Vagina (tissue), 2 donors: ENCODE measurements around the gene NAMPT. TPM values are rescaled to one million over a fixed set of nuclear protein-coding genes. Genes with fewer than 3 reads are reported as not detected.

Experiments used
- DNase-seq, 2 donors: peaks; one replicate each; pipeline ENCODE4 v3.0.0-alpha.2; 2017; ENCODE audit errors: extremely low spot score in 2 of 2
- H3K27ac ChIP-seq: fragments of 200-600 bp; sonication (generic); one replicate; pipeline ENCODE4 v1.5.1; 2019
- H3K27me3 ChIP-seq: fragments of 200-600 bp; sonication (generic); one replicate; pipeline ENCODE4 v1.5.1; 2019
- H3K36me3 ChIP-seq, 2 donors: fragments of 200-600 bp; sonication (generic); one replicate each; pipeline ENCODE4 v1.5.1; 2017 to 2019
- H3K4me1 ChIP-seq: fragments of 200-600 bp; sonication (generic); one replicate; pipeline ENCODE4 v1.5.1; 2019
- H3K4me3 ChIP-seq, 2 donors: fragments of 200-600 bp; sonication (generic); 1 replicate in 1 of 2; 2 replicates in 1 of 2; pipeline ENCODE4 v1.5.1; 2016 to 2019
- H3K9me3 ChIP-seq: fragments of 200-600 bp; sonication (generic); one replicate; pipeline ENCODE4 v1.5.1; 2019
- POLR2A ChIP-seq, 2 donors: fragments of 450-650 bp; IDR thresholded peaks; one replicate each; pipeline ENCODE4 v1.6.1; 2017; ENCODE audit warnings: antibody characterized with exemption in 2 of 2, mild to moderate bottlenecking in 2 of 2, moderate library complexity in 2 of 2
- POLR2AphosphoS5 ChIP-seq, 2 donors: sonication (generic); formaldehyde crosslinking; IDR thresholded peaks; one replicate each; pipeline ENCODE4 v1.9.0; 2017; ENCODE audit warnings: antibody characterized with exemption in 2 of 2, mild to moderate bottlenecking in 2 of 2, low read depth in 1 of 2; ENCODE audit not compliant: insufficient read depth in 1 of 2
- intact Hi-C: fragments of 100-400 bp; cut with DNase I; formaldehyde crosslinking; loops from one replicate; pipeline ENCODE4 v1.15.1; 2023
- total RNA-seq: library from RNA; depleted of rRNA; stranded (reverse); fragments of >200 nt; gene quantifications from one replicate; pipeline ENCODE4 v1.2.3, GENCODE V29; 2016
- TF ChIP-seq, protein P1 (sequence below), 3 experiments: fragments of 450-650 bp in 2 of 3; fragments of 200-600 bp in 1 of 3; sonication (generic) in 1 of 3; IDR thresholded peaks; one replicate each; pipeline ENCODE4 v1.5.1; 2017 to 2019; ENCODE audit warnings: antibody characterized with exemption in 3 of 3, mild to moderate bottlenecking in 2 of 3, moderate library complexity in 2 of 3

Gene NAMPT
- total RNA-seq, 1 donor from 2014 or later = 400 TPM

DNA sequence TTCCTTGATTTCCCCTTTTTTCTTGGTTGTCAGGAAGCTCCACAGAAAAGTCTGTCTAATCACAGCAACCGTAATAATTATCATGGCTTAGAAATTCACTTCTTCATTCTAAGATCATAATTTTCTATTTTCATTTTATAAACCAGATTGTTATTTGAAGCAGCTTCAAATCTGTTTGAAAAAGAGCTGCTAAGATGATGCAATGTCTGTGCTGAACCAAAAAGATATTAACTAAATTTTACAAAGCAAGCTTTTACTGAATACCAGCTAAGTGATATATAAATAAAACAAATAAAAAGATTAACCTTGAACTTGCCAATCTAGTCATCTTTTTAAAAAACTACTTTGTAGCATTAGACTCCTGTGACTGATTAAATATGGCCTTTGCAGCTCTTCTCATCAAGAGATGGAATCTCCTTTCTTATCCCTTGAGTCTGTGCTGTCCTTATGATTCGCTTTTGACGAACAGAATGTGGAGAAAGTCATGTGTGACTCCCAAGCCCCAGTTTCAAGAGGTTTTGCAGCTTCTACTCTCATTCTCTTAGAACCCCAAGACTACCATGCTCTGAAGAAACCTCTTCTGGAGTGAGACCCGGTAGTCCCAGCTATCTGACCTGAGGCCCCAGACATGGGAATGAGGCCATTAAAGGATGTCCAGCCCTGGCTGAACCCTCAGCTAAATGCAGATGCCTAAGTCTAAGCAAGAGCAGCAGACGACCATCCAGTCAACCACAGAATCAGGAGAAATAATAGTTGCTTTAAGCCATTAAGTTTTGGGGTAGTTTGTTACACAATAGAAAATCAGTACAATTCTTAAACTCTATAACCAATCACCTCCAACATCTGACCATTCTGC is 14.4 kb downstream of the NAMPT start:
- Histone ChIP-seq H3K36me3 (peaks cover 4 to 81% of the 10 kb centered on the region in 2 donors), H3K4me3 (no peak overlapping the region), H3K27me3 (no peaks in the 10 kb centered on the region), H3K9me3 (no peaks in the 10 kb centered on the region), H3K27ac (no peak overlapping the region), H3K4me1 (no peaks in the 10 kb centered on the region)
- TF ChIP-seq, protein P1, sequence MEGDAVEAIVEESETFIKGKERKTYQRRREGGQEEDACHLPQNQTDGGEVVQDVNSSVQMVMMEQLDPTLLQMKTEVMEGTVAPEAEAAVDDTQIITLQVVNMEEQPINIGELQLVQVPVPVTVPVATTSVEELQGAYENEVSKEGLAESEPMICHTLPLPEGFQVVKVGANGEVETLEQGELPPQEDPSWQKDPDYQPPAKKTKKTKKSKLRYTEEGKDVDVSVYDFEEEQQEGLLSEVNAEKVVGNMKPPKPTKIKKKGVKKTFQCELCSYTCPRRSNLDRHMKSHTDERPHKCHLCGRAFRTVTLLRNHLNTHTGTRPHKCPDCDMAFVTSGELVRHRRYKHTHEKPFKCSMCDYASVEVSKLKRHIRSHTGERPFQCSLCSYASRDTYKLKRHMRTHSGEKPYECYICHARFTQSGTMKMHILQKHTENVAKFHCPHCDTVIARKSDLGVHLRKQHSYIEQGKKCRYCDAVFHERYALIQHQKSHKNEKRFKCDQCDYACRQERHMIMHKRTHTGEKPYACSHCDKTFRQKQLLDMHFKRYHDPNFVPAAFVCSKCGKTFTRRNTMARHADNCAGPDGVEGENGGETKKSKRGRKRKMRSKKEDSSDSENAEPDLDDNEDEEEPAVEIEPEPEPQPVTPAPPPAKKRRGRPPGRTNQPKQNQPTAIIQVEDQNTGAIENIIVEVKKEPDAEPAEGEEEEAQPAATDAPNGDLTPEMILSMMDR (IDR thresholded peaks at IDR 0.05) = no peak
- TF ChIP-seq POLR2A (IDR thresholded peaks at IDR 0.05) (no peak), POLR2AphosphoS5 (IDR thresholded peaks at IDR 0.05; ENCODE audit: insufficient read depth in 1 of 2, low read depth in 1 of 2) (no peak)
- DNase-seq = no peak
- intact Hi-C loops = no loop called here

DNA sequence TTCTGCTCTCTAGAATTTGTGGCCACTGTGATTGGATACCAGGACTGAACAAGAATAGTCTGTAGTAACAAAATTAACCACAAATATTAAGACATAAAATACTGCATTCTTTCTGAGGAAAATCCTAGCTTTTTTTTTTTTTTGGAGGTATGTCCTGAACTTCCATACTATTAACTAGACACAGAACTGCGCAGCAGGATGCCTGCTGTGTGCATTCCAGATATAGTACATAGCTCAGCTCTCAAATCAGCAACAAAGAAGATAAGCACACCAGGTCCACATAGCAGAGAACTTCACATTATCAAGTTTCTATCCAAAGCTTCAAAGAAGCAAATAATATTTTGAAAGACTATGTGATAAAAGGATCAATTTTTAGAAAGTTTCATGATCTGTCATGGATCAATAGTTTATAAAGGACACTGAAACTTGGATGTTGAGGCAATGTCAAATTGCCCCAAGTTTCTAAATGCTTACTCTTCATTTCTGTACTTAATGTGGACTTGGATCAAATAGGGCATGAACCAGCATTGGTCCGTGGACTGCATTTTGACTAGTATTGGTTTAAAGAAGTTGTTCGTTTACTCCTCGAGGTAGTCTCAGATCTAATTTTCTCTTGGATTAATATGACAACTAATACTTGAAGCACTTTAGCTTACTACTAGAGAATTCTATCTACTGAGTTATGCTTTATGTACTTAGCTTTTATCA is 15.4 kb downstream of the NAMPT start:
- no peak for DNase-seq
- Histone ChIP-seq H3K27ac (no peak overlapping the region), H3K4me1 (no peaks in the 10 kb centered on the region), H3K36me3 (peaks cover 4 to 77% of the 10 kb centered on the region in 2 donors), H3K9me3 (no peaks in the 10 kb centered on the region), H3K4me3 (no peak overlapping the region), H3K27me3 (no peaks in the 10 kb centered on the region)
- TF ChIP-seq POLR2A (IDR thresholded peaks at IDR 0.05) = no peak
- no peak for TF ChIP-seq POLR2AphosphoS5 (IDR thresholded peaks at IDR 0.05; ENCODE audit: insufficient read depth in 1 of 2, low read depth in 1 of 2)
- TF ChIP-seq, protein P1 (IDR thresholded peaks at IDR 0.05) = no peak
- intact Hi-C loops = no loop called here

DNA sequence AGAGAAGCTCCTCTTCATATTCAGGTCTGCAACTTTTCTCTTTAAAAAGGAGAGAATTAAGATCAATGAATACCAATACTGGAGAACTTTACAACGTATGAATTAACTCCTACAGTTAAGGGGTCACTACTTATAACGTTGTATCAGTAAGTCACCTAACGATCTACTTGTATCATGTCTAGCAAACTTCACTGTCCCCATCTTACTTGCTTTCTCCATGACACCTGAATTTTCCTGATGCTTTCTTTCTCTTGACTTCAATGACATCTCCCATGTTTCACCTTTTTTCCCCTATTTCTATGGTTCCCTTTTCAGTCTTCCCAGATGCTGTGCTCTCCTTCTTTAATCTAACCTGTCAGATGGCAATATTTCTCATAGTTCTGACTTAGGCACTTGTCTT is 19.6 kb downstream of the NAMPT start:
- TF ChIP-seq POLR2AphosphoS5 (IDR thresholded peaks at IDR 0.05; ENCODE audit: insufficient read depth in 1 of 2, low read depth in 1 of 2) (no peak), POLR2A (IDR thresholded peaks at IDR 0.05) (no peak)
- TF ChIP-seq, protein P1 (IDR thresholded peaks at IDR 0.05) = no peak
- H3K27me3 ChIP-seq = no peaks in the 10 kb centered on the region
- DNase-seq = no peak
- no peak overlapping the region for H3K27ac ChIP-seq
- intact Hi-C loops = no loop called here
- no peaks in the 10 kb centered on the region for H3K9me3 ChIP-seq
- H3K36me3 ChIP-seq = peaks cover 4 to 61% of the 10 kb centered on the region in 2 donors
- H3K4me1 ChIP-seq = no peaks in the 10 kb centered on the region
- H3K4me3 ChIP-seq = no peak overlapping the region

DNA sequence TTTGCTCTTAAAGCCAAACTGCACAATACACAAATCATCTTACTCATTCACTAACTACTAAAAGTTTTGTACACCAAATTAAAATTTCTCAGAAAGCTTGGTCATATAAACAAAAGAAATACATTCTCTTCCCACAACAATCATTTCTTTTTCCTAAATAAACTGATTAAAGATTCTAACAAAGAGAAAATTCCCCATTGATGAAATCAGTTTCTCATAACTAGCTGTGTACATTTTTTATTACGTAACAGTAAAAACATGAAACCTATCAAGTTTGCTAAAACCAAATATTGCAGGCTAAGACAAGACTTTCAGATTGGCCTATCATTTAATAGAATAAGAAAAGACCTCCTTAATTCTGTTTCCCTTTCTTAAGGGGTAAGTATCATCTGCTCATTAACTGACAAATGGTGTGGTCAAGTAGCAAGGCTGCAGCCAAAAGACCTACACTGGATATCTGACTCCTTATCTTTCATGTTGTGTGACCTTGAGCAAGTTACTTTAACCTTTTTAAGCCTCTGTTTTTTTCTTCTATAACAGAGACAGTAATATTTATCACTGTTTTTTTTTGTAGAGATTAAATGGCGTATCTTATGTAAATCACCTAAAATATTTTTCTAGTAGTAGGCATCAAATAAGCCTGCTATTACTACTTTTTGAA is 22.4 kb downstream of the NAMPT start:
- no peak for DNase-seq
- H3K9me3 ChIP-seq = no peaks in the 10 kb centered on the region
- intact Hi-C loops = no loop called here
- H3K27me3 ChIP-seq = no peaks in the 10 kb centered on the region
- H3K4me3 ChIP-seq = no peak overlapping the region
- H3K36me3 ChIP-seq = peaks cover 0 to 66% of the 10 kb centered on the region in 2 donors
- no peaks in the 10 kb centered on the region for H3K4me1 ChIP-seq
- TF ChIP-seq POLR2A (IDR thresholded peaks at IDR 0.05) = no peak
- TF ChIP-seq, protein P1 (IDR thresholded peaks at IDR 0.05) = no peak
- TF ChIP-seq POLR2AphosphoS5 (IDR thresholded peaks at IDR 0.05; ENCODE audit: insufficient read depth in 1 of 2, low read depth in 1 of 2) = no peak
- no peak overlapping the region for H3K27ac ChIP-seq
